ENCODE results near the gene HSPA6. TPM values are rescaled to one million over a fixed set of nuclear protein-coding genes. Genes with fewer than 3 reads are reported as not detected.

Gene HSPA6
- total and polyA plus RNA-seq, 10 of the 15 experiments (the other 5 are each of a cell fraction or from before 2014, with no cell fraction given), result 0.05 to 8.8 (median 0.66) TPM

DNA sequence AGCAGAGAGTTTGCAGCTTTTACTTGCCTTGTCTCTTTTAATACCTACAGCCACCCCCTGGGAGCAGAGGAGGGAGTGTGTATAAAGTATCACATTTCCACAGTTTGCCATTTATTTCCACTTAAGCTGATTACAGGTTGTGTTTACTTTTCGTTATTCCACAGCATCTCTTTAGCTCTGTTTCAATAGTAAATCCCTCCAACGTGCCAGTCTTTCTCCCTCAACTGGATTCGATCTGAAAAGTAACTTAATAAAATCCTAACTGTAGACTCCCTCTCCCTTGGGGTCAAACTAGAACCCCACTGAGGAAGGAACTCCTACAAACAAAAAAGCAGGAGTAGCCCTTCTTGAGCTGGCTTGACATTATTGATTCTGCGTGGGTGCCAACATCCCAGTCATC lies 22.2 kb upstream of the HSPA6 start:
- no peak overlapping the region for H2AFZ ChIP-seq (ENCODE audit: control insufficient read depth, low read depth, low read length)
- in situ Hi-C loops (cut with MboI) (no loop called here), intact Hi-C loops (cut with micrococcal nuclease; ENCODE audit: unreplicated experiment) (no loop called here)
- ChIA-PET SMC1A (ENCODE audit: uncharacterized antibody, unreplicated experiment) (interaction anchor here (1.3 to 1.5 kb wide), 2 partner anchors 9 to 236 kb away, joined by 3 to 5 read pairs; no protein-coding TSS in a partner anchor), POLR2A (no interaction called here), CTCF (interaction anchor here (1.2 to 2.2 kb wide), 2 partner anchors 14 to 18 kb away, joined by 4 to 10 read pairs; no protein-coding TSS in a partner anchor), RAD21 (ENCODE audit: unreplicated experiment) (no interaction called here)
- no peak overlapping the region for H3K4me2 ChIP-seq (ENCODE audit: control insufficient read depth, insufficient read depth)
- H4K20me1 ChIP-seq (ENCODE audit: control insufficient read depth, insufficient read depth), result no peaks in the 10 kb centered on the region
- no peak overlapping the region for H3K4me3 ChIP-seq
- peaks cover 7% of the 10 kb centered on the region for H3K4me1 ChIP-seq (ENCODE audit: control insufficient read depth, insufficient read depth, low read length)
- H3K36me3 ChIP-seq (ENCODE audit: control insufficient read depth in 2 of 2, insufficient read depth in 2 of 2, low read length in 1 of 2), result no peaks in the 10 kb centered on the region
- ATAC-seq (no peak), DNase-seq (ENCODE audit: low read depth, low spot score) (no peak), FAIRE-seq (no peak)
- 67% methylated on average over 4 of the region's 4 CpGs for WGBS (ENCODE audit: insufficient coverage, insufficient replicate concordance, low lambda C conversion rate, missing lambda C conversion rate)
- BruUV-seq (replicated peaks), result no TSS peak
- no peaks in the 10 kb centered on the region for H3K79me2 ChIP-seq (ENCODE audit: control insufficient read depth, insufficient read depth, low read length)
- no peak overlapping the region for H3K9ac ChIP-seq (ENCODE audit: control insufficient read depth, insufficient read depth, low read length)
- no peaks in the 10 kb centered on the region for H3K9me3 ChIP-seq (replicated peaks; ENCODE audit: control insufficient read depth, insufficient read depth, low read length)
- H3K27ac ChIP-seq (ENCODE audit: control insufficient read depth, insufficient read depth), result no peak overlapping the region
- H3K27me3 ChIP-seq (replicated peaks in 1 of 2; ENCODE audit: control insufficient read depth in 2 of 2, insufficient read depth in 2 of 2, low read length in 1 of 2), result no peaks in the 10 kb centered on the region
- TF ChIP-seq POLR2A (IDR thresholded peaks at IDR 0.05; ENCODE audit: low read depth, low read length), result no peak
- no peak for TF ChIP-seq ZBTB33 (IDR thresholded peaks at IDR 0.05)
- no peak for TF ChIP-seq EED (IDR thresholded peaks at IDR 0.05; ENCODE audit: low read depth)
- TF ChIP-seq, protein P1, sequence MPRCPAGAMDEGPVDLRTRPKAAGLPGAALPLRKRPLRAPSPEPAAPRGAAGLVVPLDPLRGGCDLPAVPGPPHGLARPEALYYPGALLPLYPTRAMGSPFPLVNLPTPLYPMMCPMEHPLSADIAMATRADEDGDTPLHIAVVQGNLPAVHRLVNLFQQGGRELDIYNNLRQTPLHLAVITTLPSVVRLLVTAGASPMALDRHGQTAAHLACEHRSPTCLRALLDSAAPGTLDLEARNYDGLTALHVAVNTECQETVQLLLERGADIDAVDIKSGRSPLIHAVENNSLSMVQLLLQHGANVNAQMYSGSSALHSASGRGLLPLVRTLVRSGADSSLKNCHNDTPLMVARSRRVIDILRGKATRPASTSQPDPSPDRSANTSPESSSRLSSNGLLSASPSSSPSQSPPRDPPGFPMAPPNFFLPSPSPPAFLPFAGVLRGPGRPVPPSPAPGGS (IDR thresholded peaks at IDR 0.05; ENCODE audit: borderline replicate concordance, insufficient read depth, low read depth, low read length, poor library complexity, severe bottlenecking), result no peak
- no peak for TF ChIP-seq ZNF274 (IDR thresholded peaks at IDR 0.05; ENCODE audit: insufficient read depth, insufficient read length)
- TF ChIP-seq POU2F2 (IDR thresholded peaks at IDR 0.05; ENCODE audit: borderline replicate concordance, low read depth, low read length), result no peak
- TF ChIP-seq DPF2 (IDR thresholded peaks at IDR 0.05), result no peak
- TF ChIP-seq MEF2B (IDR thresholded peaks at IDR 0.05; ENCODE audit: partially characterized antibody, poor library complexity, severe bottlenecking), result no peak
- TF ChIP-seq E4F1 (IDR thresholded peaks at IDR 0.05; ENCODE audit: borderline replicate concordance, partially characterized antibody), result no peak
- no peak for TF ChIP-seq YBX1 (IDR thresholded peaks at IDR 0.05)
- TF ChIP-seq ATF2 (IDR thresholded peaks at IDR 0.05; ENCODE audit: low read length), result no peak
- TF ChIP-seq EZH2 (IDR thresholded peaks at IDR 0.05; ENCODE audit: borderline replicate concordance, control insufficient read depth, low read depth, low read length), result no peak
- TF ChIP-seq, protein P2, sequence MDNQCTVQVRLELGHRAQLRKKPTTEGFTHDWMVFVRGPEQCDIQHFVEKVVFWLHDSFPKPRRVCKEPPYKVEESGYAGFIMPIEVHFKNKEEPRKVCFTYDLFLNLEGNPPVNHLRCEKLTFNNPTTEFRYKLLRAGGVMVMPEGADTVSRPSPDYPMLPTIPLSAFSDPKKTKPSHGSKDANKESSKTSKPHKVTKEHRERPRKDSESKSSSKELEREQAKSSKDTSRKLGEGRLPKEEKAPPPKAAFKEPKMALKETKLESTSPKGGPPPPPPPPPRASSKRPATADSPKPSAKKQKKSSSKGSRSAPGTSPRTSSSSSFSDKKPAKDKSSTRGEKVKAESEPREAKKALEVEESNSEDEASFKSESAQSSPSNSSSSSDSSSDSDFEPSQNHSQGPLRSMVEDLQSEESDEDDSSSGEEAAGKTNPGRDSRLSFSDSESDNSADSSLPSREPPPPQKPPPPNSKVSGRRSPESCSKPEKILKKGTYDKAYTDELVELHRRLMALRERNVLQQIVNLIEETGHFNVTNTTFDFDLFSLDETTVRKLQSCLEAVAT (IDR thresholded peaks at IDR 0.05), result no peak
- TF ChIP-seq MYC (IDR thresholded peaks at IDR 0.05; ENCODE audit: insufficient read depth, insufficient read length, insufficient replicate concordance, low read length, severe bottlenecking), result no peak
- no peak for TF ChIP-seq ASH2L (IDR thresholded peaks at IDR 0.05; ENCODE audit: borderline replicate concordance, low read depth)

All from GM12878 (cell line).